ENCODE results near the gene REEP3. TPM values are rescaled to one million over a fixed set of nuclear protein-coding genes. Genes with fewer than 3 reads are reported as not detected.

Gene REEP3
- total RNA-seq, 1 experiment from 2014 or later = 39.6 TPM

DNA sequence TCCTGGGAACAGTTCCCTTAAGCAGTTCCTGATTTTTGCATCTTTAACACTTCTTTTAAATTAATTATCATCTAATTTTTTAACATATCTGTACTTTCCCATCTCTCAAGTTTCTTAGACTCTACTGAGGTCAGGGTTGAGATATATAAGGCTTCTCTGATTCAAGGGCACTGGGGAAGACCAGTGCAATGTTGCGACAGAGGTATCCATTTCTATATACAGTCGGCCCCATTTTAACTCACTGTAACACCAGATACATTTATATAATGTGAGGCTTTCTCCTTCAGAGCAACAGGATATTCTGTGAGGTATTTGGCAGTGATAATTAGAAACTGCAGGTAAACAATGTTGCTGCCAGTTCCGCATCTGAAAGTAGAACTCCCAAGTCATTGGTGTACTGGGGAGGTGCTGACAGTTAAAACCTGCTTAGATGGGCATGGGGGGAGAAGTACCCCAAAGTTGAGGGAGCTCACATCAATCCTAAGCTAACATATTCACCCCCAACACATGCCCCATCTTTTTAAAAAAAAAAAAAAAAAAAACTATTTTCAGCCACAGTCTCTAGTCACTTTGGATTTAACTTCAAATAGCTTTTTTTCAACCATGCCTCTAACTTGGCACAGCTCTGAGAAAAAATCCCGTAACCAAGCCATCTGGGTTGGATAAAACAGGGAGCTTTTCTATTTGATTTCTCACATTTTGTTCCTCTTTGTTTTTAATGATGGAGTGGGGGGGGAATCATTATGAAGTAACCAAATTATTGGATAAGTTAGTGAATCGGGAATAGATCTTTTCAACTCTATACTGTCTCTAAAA lies 62.9 kb downstream of the REEP3 start:
- intact Hi-C loops (cut with micrococcal nuclease; ENCODE audit: unreplicated experiment) = no loop called here
- Histone ChIP-seq H3K9me3 (ENCODE audit: low read depth, low read length, poor library complexity, severe bottlenecking) (no peaks in the 10 kb centered on the region), H3K36me3 (ENCODE audit: insufficient read depth, low read length, poor library complexity, severe bottlenecking) (no peaks in the 10 kb centered on the region), H3K27ac (ENCODE audit: low read depth, low read length, poor library complexity, severe bottlenecking) (no peak overlapping the region), H3K27me3 (replicated peaks; ENCODE audit: insufficient read depth, low read depth, low read length, poor library complexity) (no peaks in the 10 kb centered on the region), H3K4me1 (ENCODE audit: insufficient read depth, low read length, poor library complexity, severe bottlenecking) (peaks cover 22% of the 10 kb centered on the region), H3K4me3 (ENCODE audit: low read depth, low read length, poor library complexity, severe bottlenecking) (no peak overlapping the region)
- no peak for DNase-seq (ENCODE audit: low spot score)
- TF ChIP-seq CTCF (conservative IDR thresholded peaks at IDR 0.05; ENCODE audit: low read depth, low read length) (no peak), EZH2 (IDR thresholded peaks at IDR 0.05; ENCODE audit: borderline replicate concordance, low read depth, low read length, poor library complexity, severe bottlenecking) (no peak)
- ChIA-PET CTCF (no interaction called here), POLR2A (ENCODE audit: low non-redundant PET) (no interaction called here)
- no TSS peak for BruUV-seq (replicated peaks)

DNA sequence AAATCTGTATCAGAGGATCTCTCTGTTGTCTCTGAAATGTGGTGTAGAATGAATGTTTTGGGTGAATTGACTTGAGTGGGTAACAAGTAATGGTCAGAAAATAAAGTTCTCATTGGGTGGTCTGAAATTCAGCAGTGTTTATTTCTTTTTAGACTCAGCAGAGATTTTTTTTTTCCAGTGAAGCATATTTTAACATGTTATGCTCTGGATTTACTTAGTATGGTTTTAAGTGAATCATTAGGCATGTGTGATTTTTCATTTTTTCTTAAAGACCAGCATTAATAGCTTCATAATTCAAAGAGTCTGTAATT lies 63.5 kb downstream of the REEP3 start:
- Histone ChIP-seq H3K4me1 (ENCODE audit: insufficient read depth, low read length, poor library complexity, severe bottlenecking) (peaks cover 17% of the 10 kb centered on the region), H3K27me3 (replicated peaks; ENCODE audit: insufficient read depth, low read depth, low read length, poor library complexity) (no peaks in the 10 kb centered on the region), H3K9me3 (ENCODE audit: low read depth, low read length, poor library complexity, severe bottlenecking) (no peaks in the 10 kb centered on the region), H3K4me3 (ENCODE audit: low read depth, low read length, poor library complexity, severe bottlenecking) (no peak overlapping the region), H3K36me3 (ENCODE audit: insufficient read depth, low read length, poor library complexity, severe bottlenecking) (no peaks in the 10 kb centered on the region), H3K27ac (ENCODE audit: low read depth, low read length, poor library complexity, severe bottlenecking) (no peak overlapping the region)
- intact Hi-C loops (cut with micrococcal nuclease; ENCODE audit: unreplicated experiment) = no loop called here
- TF ChIP-seq EZH2 (IDR thresholded peaks at IDR 0.05; ENCODE audit: borderline replicate concordance, low read depth, low read length, poor library complexity, severe bottlenecking) = no peak
- no peak for TF ChIP-seq CTCF (conservative IDR thresholded peaks at IDR 0.05; ENCODE audit: low read depth, low read length)
- DNase-seq (ENCODE audit: low spot score) = no peak
- CTCF ChIA-PET = no interaction called here
- BruUV-seq (replicated peaks) = no TSS peak
- POLR2A ChIA-PET (ENCODE audit: low non-redundant PET) = no interaction called here

DNA sequence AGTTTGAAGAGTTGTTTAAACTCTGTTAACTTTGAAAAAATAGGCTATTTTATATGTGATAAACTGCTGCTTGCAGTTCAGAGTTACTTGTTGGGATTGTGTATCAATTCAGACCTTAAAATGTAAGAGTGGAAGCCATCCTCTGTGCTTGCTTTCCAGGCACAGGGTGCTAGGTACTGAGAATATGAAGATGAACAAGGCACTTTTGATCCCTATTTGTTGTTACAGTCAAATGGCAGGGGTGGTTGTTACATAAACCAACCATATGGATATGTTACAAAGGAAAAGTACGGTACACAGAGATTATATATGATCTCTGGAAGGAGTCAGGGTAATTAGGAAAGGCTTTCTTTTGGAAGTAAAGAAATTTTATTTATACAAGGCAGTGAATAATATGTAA lies 63.8 kb downstream of the REEP3 start:
- Histone ChIP-seq H3K9me3 (ENCODE audit: low read depth, low read length, poor library complexity, severe bottlenecking) (no peaks in the 10 kb centered on the region), H3K27me3 (replicated peaks; ENCODE audit: insufficient read depth, low read depth, low read length, poor library complexity) (no peaks in the 10 kb centered on the region), H3K27ac (ENCODE audit: low read depth, low read length, poor library complexity, severe bottlenecking) (no peak overlapping the region), H3K4me1 (ENCODE audit: insufficient read depth, low read length, poor library complexity, severe bottlenecking) (peaks cover 16% of the 10 kb centered on the region), H3K4me3 (ENCODE audit: low read depth, low read length, poor library complexity, severe bottlenecking) (no peak overlapping the region), H3K36me3 (ENCODE audit: insufficient read depth, low read length, poor library complexity, severe bottlenecking) (no peaks in the 10 kb centered on the region)
- intact Hi-C loops (cut with micrococcal nuclease; ENCODE audit: unreplicated experiment) = no loop called here
- DNase-seq (ENCODE audit: low spot score) = no peak
- BruUV-seq (replicated peaks) = no TSS peak
- POLR2A ChIA-PET (ENCODE audit: low non-redundant PET) = no interaction called here
- TF ChIP-seq EZH2 (IDR thresholded peaks at IDR 0.05; ENCODE audit: borderline replicate concordance, low read depth, low read length, poor library complexity, severe bottlenecking) = no peak
- no peak for TF ChIP-seq CTCF (conservative IDR thresholded peaks at IDR 0.05; ENCODE audit: low read depth, low read length)
- CTCF ChIA-PET = no interaction called here

Data from A673 (cell line).